Effector memory CD4-positive, alpha-beta T cell (primary cell): ENCODE data around the gene DPP6.

ENCODE experiments used
- DNase-seq, 3 donors: peaks; one replicate each; pipeline ENCODE4 v3.0.0-alpha.2; 2020
- H3K27ac ChIP-seq: 2 replicates; pipeline ENCODE4 v1.7.0; 2013; ENCODE audit warnings: mild to moderate bottlenecking, low read length, moderate library complexity; ENCODE audit not compliant: insufficient read depth, poor library complexity, severe bottlenecking
- H3K27me3 ChIP-seq: replicated peaks from 2 replicates; pipeline ENCODE4 v1.7.0; 2013; ENCODE audit warnings: mild to moderate bottlenecking, low read length; ENCODE audit not compliant: insufficient read depth, control insufficient read depth, poor library complexity, severe bottlenecking
- H3K36me3 ChIP-seq: 2 replicates; pipeline ENCODE4 v1.7.0; 2013; ENCODE audit warnings: mild to moderate bottlenecking, low read length, moderate library complexity; ENCODE audit not compliant: control insufficient read depth, insufficient read depth
- H3K4me1 ChIP-seq: 2 replicates; pipeline ENCODE4 v1.7.0; 2013; ENCODE audit warnings: low read length, mild to moderate bottlenecking; ENCODE audit not compliant: control insufficient read depth, insufficient read depth, poor library complexity, severe bottlenecking
- H3K4me3 ChIP-seq: 2 replicates; pipeline ENCODE4 v1.7.0; 2013; ENCODE audit warnings: low read length, low read depth, mild to moderate bottlenecking; ENCODE audit not compliant: insufficient read depth, poor library complexity, severe bottlenecking
- H3K9me3 ChIP-seq: 2 replicates; pipeline ENCODE4 v1.7.0; 2013; ENCODE audit warnings: mild to moderate bottlenecking, low read length, moderate library complexity; ENCODE audit not compliant: control insufficient read depth

Gene DPP6

GRCh38 chr7:154744256-154744860, 692.2 kb downstream of the DPP6 start:
- DNase-seq = no peak
- H3K4me1 ChIP-seq = no peaks in the 10 kb centered on the region
- H3K4me3 ChIP-seq = no peak overlapping the region
- H3K9me3 ChIP-seq = no peaks in the 10 kb centered on the region
- no peaks in the 10 kb centered on the region for H3K36me3 ChIP-seq
- H3K27ac ChIP-seq = no peak overlapping the region
- H3K27me3 ChIP-seq = no peaks in the 10 kb centered on the region

- Histone ChIP-seq H3K27ac (no peak overlapping the region), H3K4me3 (no peak overlapping the region), H3K36me3 (no peaks in the 10 kb centered on the region), H3K9me3 (no peaks in the 10 kb centered on the region), H3K4me1 (no peaks in the 10 kb centered on the region), H3K27me3 (no peaks in the 10 kb centered on the region)
- no peak for DNase-seq
Observed at GRCh38 chr7:154744861-154745258, 692.7 kb downstream of the DPP6 start.

- Histone ChIP-seq H3K9me3 (no peaks in the 10 kb centered on the region), H3K36me3 (no peaks in the 10 kb centered on the region), H3K27me3 (no peaks in the 10 kb centered on the region), H3K4me3 (no peak overlapping the region), H3K4me1 (no peaks in the 10 kb centered on the region), H3K27ac (no peak overlapping the region)
- DNase-seq = no peak
Observed at GRCh38 chr7:154746571-154747360, 694.6 kb downstream of the DPP6 start.

- no peak for DNase-seq
Observed at GRCh38 chr7:154748089-154748786, 696.0 kb downstream of the DPP6 start.

GRCh38 chr7:154750353-154750801, 698.2 kb downstream of the DPP6 start:
- Histone ChIP-seq H3K27me3 (no peaks in the 10 kb centered on the region), H3K9me3 (no peaks in the 10 kb centered on the region), H3K4me1 (no peaks in the 10 kb centered on the region), H3K4me3 (no peak overlapping the region), H3K27ac (no peak overlapping the region), H3K36me3 (no peaks in the 10 kb centered on the region)
- no peak for DNase-seq

More at GRCh38 chr7:154748089-154748786, 696.0 kb downstream of the DPP6 start:
- Histone ChIP-seq H3K27me3 (no peaks in the 10 kb centered on the region), H3K36me3 (no peaks in the 10 kb centered on the region), H3K4me3 (no peak overlapping the region), H3K9me3 (no peaks in the 10 kb centered on the region), H3K27ac (no peak overlapping the region), H3K4me1 (no peaks in the 10 kb centered on the region)

GRCh38 chr7:154753226-154753625, 701.0 kb downstream of the DPP6 start:
- Histone ChIP-seq H3K4me1 (no peaks in the 10 kb centered on the region), H3K9me3 (no peaks in the 10 kb centered on the region), H3K36me3 (no peaks in the 10 kb centered on the region), H3K27ac (no peak overlapping the region), H3K27me3 (no peaks in the 10 kb centered on the region), H3K4me3 (no peak overlapping the region)
- DNase-seq = no peak

- Histone ChIP-seq H3K27me3 (no peaks in the 10 kb centered on the region), H3K4me3 (no peak overlapping the region), H3K27ac (no peak overlapping the region), H3K4me1 (no peaks in the 10 kb centered on the region), H3K9me3 (no peaks in the 10 kb centered on the region), H3K36me3 (no peaks in the 10 kb centered on the region)
- DNase-seq = no peak
Observed at GRCh38 chr7:154757756-154758155, 705.6 kb downstream of the DPP6 start.

- Histone ChIP-seq H3K4me1 (no peaks in the 10 kb centered on the region), H3K27ac (no peak overlapping the region), H3K27me3 (no peaks in the 10 kb centered on the region), H3K9me3 (no peaks in the 10 kb centered on the region), H3K36me3 (no peaks in the 10 kb centered on the region), H3K4me3 (no peak overlapping the region)
- DNase-seq = no peak
Observed at GRCh38 chr7:154759989-154760388, 707.8 kb downstream of the DPP6 start.

GRCh38 chr7:154765118-154765517, 712.9 kb downstream of the DPP6 start:
- Histone ChIP-seq H3K4me3 (no peak overlapping the region), H3K27ac (no peak overlapping the region), H3K27me3 (no peaks in the 10 kb centered on the region), H3K4me1 (no peaks in the 10 kb centered on the region), H3K9me3 (no peaks in the 10 kb centered on the region), H3K36me3 (no peaks in the 10 kb centered on the region)
- DNase-seq = no peak

GRCh38 chr7:154767142-154767541, 714.9 kb downstream of the DPP6 start:
- Histone ChIP-seq H3K27me3 (no peaks in the 10 kb centered on the region), H3K27ac (no peak overlapping the region), H3K36me3 (no peaks in the 10 kb centered on the region), H3K4me1 (no peaks in the 10 kb centered on the region), H3K9me3 (no peaks in the 10 kb centered on the region), H3K4me3 (no peak overlapping the region)
- no peak for DNase-seq
